DMS 273 (cell line): ENCODE measurements around the gene AMPD2.

Source experiments
- DNase-seq: peaks from one replicate; lab custom pipeline; 2025; ENCODE audit not compliant: unreplicated experiment; lab: John Stamatoyannopoulos, UW

The AMPD2 gene

GRCh38 chr1:109630081-109630897, 10.7 kb downstream of the AMPD2 start:
- DNase-seq: peak; percentile 34

- no peak for DNase-seq
Observed at GRCh38 chr1:109630898-109631512, 11.4 kb downstream of the AMPD2 start.

GRCh38 chr1:109631513-109632505, 12.2 kb downstream of the AMPD2 start:
- DNase-seq: peak; percentile 81

GRCh38 chr1:109632671-109633346, 13.2 kb downstream of the AMPD2 start:
- DNase-seq: peak; percentile 96

- no peak for DNase-seq
Observed at GRCh38 chr1:109634292-109634691, 14.7 kb downstream of the AMPD2 start.

GRCh38 chr1:109634771-109635750, 15.4 kb downstream of the AMPD2 start:
- DNase-seq: no peak

- DNase-seq: peak; percentile 56
Observed at GRCh38 chr1:109635862-109636200, 16.2 kb downstream of the AMPD2 start.

GRCh38 chr1:109636201-109636952, 16.7 kb downstream of the AMPD2 start:
- peak; percentile 57 for DNase-seq

- no peak for DNase-seq
Observed at GRCh38 chr1:109637446-109637845, 17.8 kb downstream of the AMPD2 start.

GRCh38 chr1:109639063-109639840, 19.6 kb downstream of the AMPD2 start:
- no peak for DNase-seq

- DNase-seq: no peak
Observed at GRCh38 chr1:109639841-109640184, 20.2 kb downstream of the AMPD2 start.

- DNase-seq: peak; percentile 88
Observed at GRCh38 chr1:109640285-109640865, 20.7 kb downstream of the AMPD2 start.

GRCh38 chr1:109641078-109641740, 21.6 kb downstream of the AMPD2 start:
- DNase-seq: no peak

GRCh38 chr1:109641861-109642260, 22.2 kb downstream of the AMPD2 start:
- no peak for DNase-seq

- DNase-seq: no peak
Observed at GRCh38 chr1:109642626-109643025, 23.0 kb downstream of the AMPD2 start.

- DNase-seq: peak; percentile 93
Observed at GRCh38 chr1:109643385-109644230, 24.0 kb downstream of the AMPD2 start.

- DNase-seq: no peak
Observed at GRCh38 chr1:109644670-109645069, 25.0 kb downstream of the AMPD2 start.
